SK-N-SH treated with all-trans-retinoic acid at 6 μM for 48 hours (cell line): ENCODE measurements around the gene ZNF490.
"Not testable (repeated sequence)": the region's sequence is repeated elsewhere in the genome, so short reads cannot be mapped to it uniquely, and the experiment has no call there.

Experiments used
- ATAC-seq: fragments of 200-7000 bp; cut with Tn5 transposase; 3 replicates; pipeline ENCODE4 v1.9.1; 2020; ENCODE audit warnings: mild to moderate bottlenecking, moderate library complexity
- ARNTL ChIP-seq: fragments of 450-650 bp; formaldehyde crosslinking; IDR thresholded peaks from 2 replicates; pipeline ENCODE4 v1.5.0; 2020; ENCODE audit warnings: low read depth, mild to moderate bottlenecking, moderate library complexity, borderline replicate concordance
- BACH2 ChIP-seq: fragments of 250-450 bp; sonication (Bioruptor Pico); IDR thresholded peaks from 2 replicates; pipeline ENCODE4 v1.9.0; 2021; ENCODE audit warnings: mild to moderate bottlenecking, borderline replicate concordance
- CSDC2 ChIP-seq: fragments of 250-450 bp; sonication (Bioruptor Pico); IDR thresholded peaks from 2 replicates; pipeline ENCODE4 v1.5.0; 2020; ENCODE audit warnings: mild to moderate bottlenecking, moderate library complexity
- ESRRG ChIP-seq: fragments of 250-450 bp; sonication (Bioruptor Pico); IDR thresholded peaks from 2 replicates; pipeline ENCODE4 v1.6.1; 2021; ENCODE audit warnings: mild to moderate bottlenecking
- ISL1 ChIP-seq: fragments of 250-450 bp; sonication (Bioruptor Pico); IDR thresholded peaks from 2 replicates; pipeline ENCODE4 v2.1.2; 2022; ENCODE audit warnings: mild to moderate bottlenecking, moderate library complexity
- OSR1 ChIP-seq: fragments of 250-450 bp; sonication (Bioruptor Pico); IDR thresholded peaks from 2 replicates; pipeline ENCODE4 v1.8.0; 2022; ENCODE audit warnings: moderate library complexity, mild to moderate bottlenecking, inconsistent platforms
- PPARA ChIP-seq: fragments of 250-450 bp; sonication (Bioruptor Pico); IDR thresholded peaks from 2 replicates; pipeline ENCODE4 v1.5.0; 2020; ENCODE audit warnings: mild to moderate bottlenecking, borderline replicate concordance
- RARB ChIP-seq: fragments of 250-450 bp; sonication (Bioruptor Pico); IDR thresholded peaks from 2 replicates; pipeline ENCODE4 v1.8.0; 2021; ENCODE audit warnings: mild to moderate bottlenecking, moderate library complexity
- SNAI2 ChIP-seq: fragments of 250-450 bp; sonication (Bioruptor Pico); IDR thresholded peaks from 2 replicates; pipeline ENCODE4 v1.5.0; 2020; ENCODE audit warnings: mild to moderate bottlenecking, moderate library complexity
- TCF4 ChIP-seq: fragments of 250-450 bp; sonication (Bioruptor Pico); IDR thresholded peaks from 2 replicates; pipeline ENCODE4 v1.8.0; 2021; ENCODE audit warnings: mild to moderate bottlenecking, moderate library complexity, borderline replicate concordance
- TOX ChIP-seq: fragments of 250-450 bp; sonication (Bioruptor Pico); IDR thresholded peaks from 2 replicates; pipeline ENCODE4 v1.8.0; 2021; ENCODE audit warnings: mild to moderate bottlenecking, moderate library complexity, borderline replicate concordance
- ZC3H10 ChIP-seq: fragments of 250-450 bp; sonication (Bioruptor Pico); IDR thresholded peaks from 2 replicates; pipeline ENCODE4 v1.5.1; 2021; ENCODE audit warnings: mild to moderate bottlenecking, moderate library complexity
- ZFP3 ChIP-seq: fragments of 250-450 bp; sonication (Bioruptor Pico); IDR thresholded peaks from 2 replicates; pipeline ENCODE4 v1.5.0; 2020; ENCODE audit warnings: mild to moderate bottlenecking, moderate library complexity
- ZFP30 ChIP-seq: fragments of 450-650 bp; formaldehyde crosslinking; IDR thresholded peaks from 2 replicates; pipeline ENCODE4 v1.5.0; 2022; ENCODE audit warnings: mild to moderate bottlenecking, moderate library complexity
- ZNF565 ChIP-seq: fragments of 450-650 bp; formaldehyde crosslinking; conservative IDR thresholded peaks from 2 replicates; pipeline ENCODE4 v1.5.0; 2020; ENCODE audit warnings: low read depth, mild to moderate bottlenecking, moderate library complexity
- ZNF8 ChIP-seq: fragments of 450-650 bp; formaldehyde crosslinking; IDR thresholded peaks from 2 replicates; pipeline ENCODE4 v1.5.0; 2020; ENCODE audit warnings: mild to moderate bottlenecking, moderate library complexity
- TF ChIP-seq, protein P1 (sequence below): fragments of 250-450 bp; sonication (Bioruptor Pico); IDR thresholded peaks from 2 replicates; pipeline ENCODE4 v1.5.0; 2020; ENCODE audit warnings: mild to moderate bottlenecking, moderate library complexity
- TF ChIP-seq, protein P2 (sequence below): fragments of 250-450 bp; sonication (Bioruptor Pico); IDR thresholded peaks from 2 replicates; pipeline ENCODE4 v1.5.1; 2021; ENCODE audit warnings: mild to moderate bottlenecking, moderate library complexity
- TF ChIP-seq, protein P3 (sequence below): fragments of 250-450 bp; sonication (Bioruptor Pico); IDR thresholded peaks from 2 replicates; pipeline ENCODE4 v1.8.0; 2021; ENCODE audit warnings: low read depth, mild to moderate bottlenecking, moderate library complexity, borderline replicate concordance
- TF ChIP-seq, protein P4 (sequence below): fragments of 250-450 bp; sonication (Bioruptor Pico); IDR thresholded peaks from 2 replicates; pipeline ENCODE4 v1.8.0; 2020; ENCODE audit warnings: mild to moderate bottlenecking, moderate library complexity, borderline replicate concordance

The ZNF490 gene

DNA sequence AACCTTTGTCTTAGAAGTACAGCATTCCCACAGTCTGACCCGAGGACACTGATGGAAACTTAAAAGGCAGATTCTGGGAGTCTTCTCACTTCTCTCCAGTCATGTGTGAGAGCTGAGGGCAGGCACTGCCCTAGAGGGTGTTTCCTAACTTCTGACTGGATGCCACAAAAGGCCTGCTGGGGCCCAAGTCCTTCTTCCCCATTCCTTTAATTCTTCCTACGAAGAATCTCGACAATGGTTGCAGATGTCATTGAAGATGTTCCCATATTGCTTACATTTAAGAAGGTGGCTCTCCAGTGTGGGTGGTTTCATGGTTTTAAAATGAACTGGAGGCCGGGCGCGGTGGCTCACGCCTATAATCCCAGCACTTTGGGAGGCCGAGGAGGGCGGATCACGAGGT is 32.0 kb downstream of the ZNF490 start:
- no peak for ATAC-seq
- TF ChIP-seq, protein P1, sequence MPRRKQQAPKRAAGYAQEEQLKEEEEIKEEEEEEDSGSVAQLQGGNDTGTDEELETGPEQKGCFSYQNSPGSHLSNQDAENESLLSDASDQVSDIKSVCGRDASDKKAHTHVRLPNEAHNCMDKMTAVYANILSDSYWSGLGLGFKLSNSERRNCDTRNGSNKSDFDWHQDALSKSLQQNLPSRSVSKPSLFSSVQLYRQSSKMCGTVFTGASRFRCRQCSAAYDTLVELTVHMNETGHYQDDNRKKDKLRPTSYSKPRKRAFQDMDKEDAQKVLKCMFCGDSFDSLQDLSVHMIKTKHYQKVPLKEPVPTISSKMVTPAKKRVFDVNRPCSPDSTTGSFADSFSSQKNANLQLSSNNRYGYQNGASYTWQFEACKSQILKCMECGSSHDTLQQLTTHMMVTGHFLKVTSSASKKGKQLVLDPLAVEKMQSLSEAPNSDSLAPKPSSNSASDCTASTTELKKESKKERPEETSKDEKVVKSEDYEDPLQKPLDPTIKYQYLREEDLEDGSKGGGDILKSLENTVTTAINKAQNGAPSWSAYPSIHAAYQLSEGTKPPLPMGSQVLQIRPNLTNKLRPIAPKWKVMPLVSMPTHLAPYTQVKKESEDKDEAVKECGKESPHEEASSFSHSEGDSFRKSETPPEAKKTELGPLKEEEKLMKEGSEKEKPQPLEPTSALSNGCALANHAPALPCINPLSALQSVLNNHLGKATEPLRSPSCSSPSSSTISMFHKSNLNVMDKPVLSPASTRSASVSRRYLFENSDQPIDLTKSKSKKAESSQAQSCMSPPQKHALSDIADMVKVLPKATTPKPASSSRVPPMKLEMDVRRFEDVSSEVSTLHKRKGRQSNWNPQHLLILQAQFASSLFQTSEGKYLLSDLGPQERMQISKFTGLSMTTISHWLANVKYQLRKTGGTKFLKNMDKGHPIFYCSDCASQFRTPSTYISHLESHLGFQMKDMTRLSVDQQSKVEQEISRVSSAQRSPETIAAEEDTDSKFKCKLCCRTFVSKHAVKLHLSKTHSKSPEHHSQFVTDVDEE (CRISPR knock-in tag), result no peak
- no peak for TF ChIP-seq TOX (CRISPR knock-in tag)
- no peak for TF ChIP-seq RARB (CRISPR knock-in tag)
- TF ChIP-seq, protein P2, sequence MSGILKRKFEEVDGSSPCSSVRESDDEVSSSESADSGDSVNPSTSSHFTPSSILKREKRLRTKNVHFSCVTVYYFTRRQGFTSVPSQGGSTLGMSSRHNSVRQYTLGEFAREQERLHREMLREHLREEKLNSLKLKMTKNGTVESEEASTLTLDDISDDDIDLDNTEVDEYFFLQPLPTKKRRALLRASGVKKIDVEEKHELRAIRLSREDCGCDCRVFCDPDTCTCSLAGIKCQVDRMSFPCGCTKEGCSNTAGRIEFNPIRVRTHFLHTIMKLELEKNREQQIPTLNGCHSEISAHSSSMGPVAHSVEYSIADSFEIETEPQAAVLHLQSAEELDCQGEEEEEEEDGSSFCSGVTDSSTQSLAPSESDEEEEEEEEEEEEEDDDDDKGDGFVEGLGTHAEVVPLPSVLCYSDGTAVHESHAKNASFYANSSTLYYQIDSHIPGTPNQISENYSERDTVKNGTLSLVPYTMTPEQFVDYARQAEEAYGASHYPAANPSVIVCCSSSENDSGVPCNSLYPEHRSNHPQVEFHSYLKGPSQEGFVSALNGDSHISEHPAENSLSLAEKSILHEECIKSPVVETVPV, result no peak
- no peak for TF ChIP-seq ZNF565
- TF ChIP-seq, protein P3, sequence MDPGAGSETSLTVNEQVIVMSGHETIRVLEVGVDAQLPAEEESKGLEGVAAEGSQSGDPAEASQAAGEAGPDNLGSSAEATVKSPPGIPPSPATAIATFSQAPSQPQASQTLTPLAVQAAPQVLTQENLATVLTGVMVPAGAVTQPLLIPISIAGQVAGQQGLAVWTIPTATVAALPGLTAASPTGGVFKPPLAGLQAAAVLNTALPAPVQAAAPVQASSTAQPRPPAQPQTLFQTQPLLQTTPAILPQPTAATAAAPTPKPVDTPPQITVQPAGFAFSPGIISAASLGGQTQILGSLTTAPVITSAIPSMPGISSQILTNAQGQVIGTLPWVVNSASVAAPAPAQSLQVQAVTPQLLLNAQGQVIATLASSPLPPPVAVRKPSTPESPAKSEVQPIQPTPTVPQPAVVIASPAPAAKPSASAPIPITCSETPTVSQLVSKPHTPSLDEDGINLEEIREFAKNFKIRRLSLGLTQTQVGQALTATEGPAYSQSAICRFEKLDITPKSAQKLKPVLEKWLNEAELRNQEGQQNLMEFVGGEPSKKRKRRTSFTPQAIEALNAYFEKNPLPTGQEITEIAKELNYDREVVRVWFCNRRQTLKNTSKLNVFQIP, result no peak
- TF ChIP-seq ZFP30 (CRISPR knock-in tag), result no peak
- TF ChIP-seq CSDC2, result no peak
- no peak for TF ChIP-seq OSR1 (CRISPR knock-in tag)
- no peak for TF ChIP-seq ZNF8 (CRISPR knock-in tag)
- no peak for TF ChIP-seq BACH2 (CRISPR knock-in tag)
- no peak for TF ChIP-seq ZC3H10 (CRISPR knock-in tag)
- TF ChIP-seq TCF4 (CRISPR knock-in tag), result no peak
- TF ChIP-seq SNAI2, result no peak
- no peak for TF ChIP-seq ESRRG (CRISPR knock-in tag)
- TF ChIP-seq ISL1, result no peak

DNA sequence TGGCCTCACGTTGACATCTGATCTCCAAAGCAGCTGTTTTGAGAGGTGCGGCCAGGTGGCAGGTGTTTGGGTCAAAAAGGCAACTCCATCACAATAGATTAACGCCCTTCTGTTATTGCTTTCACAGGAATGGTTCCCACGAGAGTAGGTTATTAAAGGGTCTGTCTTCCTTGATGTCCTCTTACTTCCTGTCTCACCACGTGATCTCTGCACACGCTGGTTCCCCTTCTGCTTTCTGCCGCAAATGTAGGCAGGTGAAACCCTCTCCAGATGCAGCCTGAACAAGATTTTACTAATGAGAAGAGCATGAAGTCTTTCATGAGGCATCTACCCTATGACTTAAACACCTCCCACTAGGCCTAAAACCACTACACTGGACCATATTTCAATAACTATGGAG is 36.6 kb downstream of the ZNF490 start:
- no peak for TF ChIP-seq ZFP3 (CRISPR knock-in tag)
- TF ChIP-seq ZFP30 (CRISPR knock-in tag), result no peak
- TF ChIP-seq ISL1, result no peak
- TF ChIP-seq PPARA (CRISPR knock-in tag), result no peak
- TF ChIP-seq, protein P1 (CRISPR knock-in tag), result no peak
- TF ChIP-seq, all 23 proteins: peak for 0
- ATAC-seq, result no peak

DNA sequence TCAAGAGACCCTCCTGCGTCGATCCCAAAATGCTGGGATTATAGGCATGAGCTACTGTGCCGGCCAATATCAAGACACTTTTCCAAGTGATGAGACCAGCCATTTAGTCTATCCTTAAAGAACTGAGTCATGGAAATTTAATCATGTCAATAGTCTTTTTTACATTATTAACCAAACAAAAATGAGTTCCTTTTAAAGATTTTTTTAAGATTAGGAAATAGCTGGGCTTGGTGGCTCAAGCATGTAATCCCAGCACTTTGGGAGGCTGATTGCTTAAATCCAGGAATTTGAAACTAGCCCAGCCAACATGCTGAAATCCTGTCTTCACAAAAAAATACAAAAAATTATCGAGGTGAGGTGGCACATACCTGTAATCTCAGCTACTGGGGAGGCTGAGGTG is 42.7 kb downstream of the ZNF490 start:
- TF ChIP-seq, protein P4, sequence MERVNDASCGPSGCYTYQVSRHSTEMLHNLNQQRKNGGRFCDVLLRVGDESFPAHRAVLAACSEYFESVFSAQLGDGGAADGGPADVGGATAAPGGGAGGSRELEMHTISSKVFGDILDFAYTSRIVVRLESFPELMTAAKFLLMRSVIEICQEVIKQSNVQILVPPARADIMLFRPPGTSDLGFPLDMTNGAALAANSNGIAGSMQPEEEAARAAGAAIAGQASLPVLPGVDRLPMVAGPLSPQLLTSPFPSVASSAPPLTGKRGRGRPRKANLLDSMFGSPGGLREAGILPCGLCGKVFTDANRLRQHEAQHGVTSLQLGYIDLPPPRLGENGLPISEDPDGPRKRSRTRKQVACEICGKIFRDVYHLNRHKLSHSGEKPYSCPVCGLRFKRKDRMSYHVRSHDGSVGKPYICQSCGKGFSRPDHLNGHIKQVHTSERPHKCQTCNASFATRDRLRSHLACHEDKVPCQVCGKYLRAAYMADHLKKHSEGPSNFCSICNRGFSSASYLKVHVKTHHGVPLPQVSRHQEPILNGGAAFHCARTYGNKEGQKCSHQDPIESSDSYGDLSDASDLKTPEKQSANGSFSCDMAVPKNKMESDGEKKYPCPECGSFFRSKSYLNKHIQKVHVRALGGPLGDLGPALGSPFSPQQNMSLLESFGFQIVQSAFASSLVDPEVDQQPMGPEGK, result no peak
- TF ChIP-seq ARNTL (CRISPR knock-in tag) (no peak), ZFP30 (CRISPR knock-in tag) (no peak), ZNF565 (no peak), BACH2 (CRISPR knock-in tag) (no peak), ESRRG (CRISPR knock-in tag) (no peak)
- ATAC-seq, result no peak

DNA sequence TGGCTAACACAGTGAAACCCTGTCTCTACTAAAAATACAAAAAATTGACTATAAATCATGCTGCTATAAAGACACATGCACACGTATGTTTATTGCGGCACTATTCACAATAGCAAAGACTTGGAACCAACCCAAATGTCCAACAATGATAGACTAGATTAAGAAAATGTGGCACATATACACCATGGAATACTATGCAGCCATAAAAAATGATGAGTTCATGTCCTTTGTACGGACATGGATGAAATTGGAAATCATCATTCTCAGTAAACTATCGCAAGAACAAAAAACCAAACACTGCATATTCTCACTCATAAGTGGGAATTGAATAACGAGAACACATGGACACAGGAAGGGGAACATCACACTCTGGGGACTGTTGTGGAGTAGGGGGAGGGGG is 44.2 kb downstream of the ZNF490 start:
- ATAC-seq, result not testable (repeated sequence)
